ENCODE measurements around the gene GNPAT.

The GNPAT gene

DNA sequence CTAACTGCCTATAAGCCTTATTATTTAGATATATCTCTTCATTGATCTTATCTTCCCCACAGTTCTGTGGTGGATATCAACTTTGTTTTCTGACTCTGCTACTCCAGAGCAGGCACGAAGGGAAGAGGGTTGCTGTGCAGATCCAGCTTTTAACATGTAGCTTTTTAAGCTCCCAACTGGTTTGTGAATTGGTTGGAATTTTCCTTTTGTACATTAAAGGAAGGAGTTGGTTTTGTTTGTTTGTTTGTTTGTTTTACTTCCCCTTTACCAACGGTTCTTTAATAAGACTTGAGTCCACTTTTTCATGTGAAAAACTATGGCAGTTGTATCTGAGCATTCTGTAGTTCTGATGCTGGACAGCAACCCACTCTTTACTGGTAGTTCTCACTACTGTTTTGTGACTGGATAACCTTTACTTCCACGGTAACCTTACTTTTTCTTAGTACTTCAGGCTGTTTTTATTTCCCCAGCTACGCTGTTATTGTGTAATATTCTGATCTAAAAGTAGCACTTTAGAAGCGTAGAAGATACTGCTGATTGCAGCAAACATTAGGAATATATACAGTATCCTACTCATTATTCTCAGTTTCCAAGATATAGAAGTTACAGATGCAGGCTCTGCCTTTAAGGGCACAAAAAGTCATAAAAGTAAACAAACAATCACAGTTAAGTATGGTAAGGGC lies 1.6 kb downstream of the GNPAT start:
- DNase-seq (ENCODE audit: low read depth), result no peak

DNA sequence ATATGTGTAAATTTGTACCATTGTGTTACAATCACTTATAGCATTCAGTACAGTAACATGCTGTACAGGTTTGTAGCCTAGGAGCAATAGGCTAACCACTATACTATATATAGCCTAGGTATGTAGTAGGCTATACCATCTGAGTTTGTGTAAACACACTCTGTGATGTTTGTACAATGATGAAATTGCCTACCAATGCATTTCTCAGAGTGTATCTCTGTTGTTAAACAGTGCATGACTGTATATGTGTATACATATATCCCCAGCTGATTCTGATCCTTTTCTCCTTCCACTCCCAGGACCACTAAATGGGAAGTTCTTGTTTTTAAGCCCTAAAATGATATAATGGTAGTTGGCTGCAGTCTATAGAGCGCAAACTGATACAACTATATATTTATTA lies 7.8 kb downstream of the GNPAT start:
- no peak for DNase-seq (ENCODE audit: low read depth)

DNA sequence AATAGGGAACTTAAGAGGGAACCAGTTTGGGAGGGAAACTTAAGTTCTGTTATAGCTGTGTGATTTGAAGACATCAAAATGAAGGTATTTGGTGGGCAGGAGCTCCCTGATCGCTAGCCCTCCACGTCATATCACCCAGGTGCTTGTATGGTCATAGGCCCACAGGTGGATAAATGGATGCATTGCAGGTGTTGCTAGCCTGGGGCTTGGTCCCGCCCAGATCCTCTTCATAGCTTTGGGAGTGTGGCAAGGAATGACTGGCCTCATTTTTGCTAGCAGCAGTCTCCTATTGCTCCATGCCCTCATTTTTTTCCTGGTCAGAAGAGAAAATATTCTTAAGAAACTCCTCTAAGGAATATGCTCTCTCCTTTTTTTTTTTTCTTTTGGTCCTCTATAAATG lies 11.3 kb downstream of the GNPAT start:
- DNase-seq (ENCODE audit: low read depth), result no peak

DNA sequence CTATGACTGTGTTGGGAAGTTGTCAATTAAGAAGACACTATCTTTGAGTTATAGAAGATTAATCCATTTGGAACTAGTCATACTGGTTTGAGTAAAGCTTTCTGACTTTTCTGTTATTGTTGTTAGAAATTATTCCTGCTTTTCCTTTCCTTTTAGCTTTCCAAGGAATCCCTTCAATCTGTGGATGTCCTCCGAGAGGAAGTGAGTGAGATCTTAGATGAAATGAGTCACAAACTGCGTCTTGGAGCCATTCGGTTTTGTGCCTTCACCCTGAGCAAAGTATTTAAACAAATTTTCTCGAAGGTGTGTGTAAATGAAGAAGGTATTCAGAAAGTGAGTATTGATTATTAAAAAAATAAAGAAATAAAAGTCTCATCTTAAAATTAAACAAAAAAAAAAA lies 19.3 kb downstream of the GNPAT start:
- no peak for DNase-seq (ENCODE audit: low read depth)

DNA sequence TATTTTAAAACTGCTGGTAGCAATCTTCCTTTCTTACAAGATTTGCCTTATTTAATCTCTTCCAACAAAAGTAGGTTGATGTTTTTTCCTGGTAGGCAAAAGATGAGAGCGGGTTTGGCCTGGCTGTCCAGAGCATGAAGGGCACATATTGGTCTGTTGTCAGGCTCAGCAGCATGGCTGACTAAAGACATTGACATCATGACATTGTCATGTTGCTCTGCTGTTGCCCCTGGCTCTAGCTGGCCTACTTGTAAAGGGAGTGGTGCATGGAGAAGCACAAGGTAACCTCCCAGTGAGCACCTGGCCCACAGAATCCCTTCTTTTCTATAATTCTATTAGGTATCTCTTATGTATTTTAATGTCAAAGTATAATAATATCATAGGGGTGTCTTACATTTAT lies 23.6 kb downstream of the GNPAT start:
- no peak for DNase-seq (ENCODE audit: low read depth)

DNA sequence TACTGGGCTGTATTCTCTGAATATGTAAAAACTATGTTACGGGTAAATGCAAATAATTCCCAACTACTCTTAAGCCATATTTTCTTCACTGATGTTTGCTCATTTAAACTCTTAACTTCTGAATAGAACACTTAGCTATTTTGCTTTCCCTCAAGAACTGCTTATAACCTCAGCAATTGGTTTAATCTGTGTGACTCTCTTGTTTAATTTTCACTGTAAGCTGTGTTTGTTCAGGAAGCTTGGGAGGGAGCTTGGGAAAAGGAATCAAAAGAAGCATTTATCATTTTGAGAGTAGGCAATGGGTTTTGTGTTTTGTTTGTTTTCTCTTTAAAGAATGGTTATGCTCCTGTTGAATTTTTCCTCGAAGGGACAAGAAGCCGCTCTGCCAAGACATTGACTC lies 24.4 kb downstream of the GNPAT start:
- DNase-seq (ENCODE audit: low read depth), result no peak

GRCh38 chr1:231266811-231267322 lies 25.9 kb downstream of the GNPAT start:
- no peak for DNase-seq (ENCODE audit: low read depth)

DNA sequence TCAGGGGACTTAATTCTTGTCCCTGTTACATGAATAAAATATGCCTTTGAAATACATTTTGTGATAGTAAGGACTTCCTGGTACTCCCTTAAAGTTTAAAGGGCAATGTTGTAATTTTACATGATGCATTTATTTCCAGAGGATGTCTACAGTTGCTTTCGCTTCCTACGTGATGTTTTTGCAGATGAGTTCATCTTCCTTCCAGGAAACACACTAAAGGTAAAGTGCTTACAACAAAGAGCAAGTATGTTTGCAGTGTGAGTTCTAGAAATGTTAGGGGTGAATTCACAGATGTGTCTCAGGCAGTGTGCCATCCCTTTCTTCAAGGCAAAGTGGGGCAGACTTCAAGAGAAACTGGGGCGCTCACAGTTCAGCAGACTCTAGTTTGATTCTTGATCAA lies 31.2 kb downstream of the GNPAT start:
- DNase-seq (ENCODE audit: low read depth), result no peak

GRCh38 chr1:231272880-231273279 lies 31.9 kb downstream of the GNPAT start:
- no peak for DNase-seq (ENCODE audit: low read depth)

- DNase-seq (ENCODE audit: low read depth), result no peak
Measured at GRCh38 chr1:231274119-231274825, 33.3 kb downstream of the GNPAT start.

DNA sequence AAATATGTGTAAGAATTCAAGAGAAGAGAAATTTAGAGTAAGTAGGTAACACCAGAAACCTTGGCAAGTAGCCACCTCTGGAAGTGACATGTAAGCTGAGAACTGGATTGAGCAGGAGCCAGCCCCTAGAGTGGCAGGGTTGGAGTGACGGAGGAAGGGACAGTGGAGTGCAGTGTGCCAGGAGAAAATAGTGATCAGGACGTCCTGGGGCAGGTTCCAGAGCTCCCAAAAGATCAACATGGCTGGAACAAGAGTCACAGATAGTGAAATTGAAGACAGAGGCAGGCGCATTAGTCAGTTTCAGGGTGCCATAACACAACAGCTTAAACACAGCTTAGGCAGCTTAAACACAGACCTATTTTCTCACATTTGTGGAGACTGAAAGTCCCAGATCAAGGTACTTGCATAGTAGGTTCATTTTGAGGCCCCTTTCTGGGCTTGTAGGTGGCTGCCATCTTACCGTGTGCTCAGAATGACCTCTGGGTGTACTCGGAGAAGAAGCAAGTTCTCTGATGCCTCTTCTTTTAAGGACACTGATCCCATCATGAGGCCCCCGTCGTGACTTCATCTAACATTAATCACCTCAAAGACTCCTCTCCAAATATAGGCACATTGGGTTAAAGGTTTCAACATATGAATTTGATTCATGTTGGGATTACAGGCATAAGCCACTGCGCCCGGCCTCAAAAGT lies 37.2 kb downstream of the GNPAT start:
- no peak for DNase-seq (ENCODE audit: low read depth)

DNA sequence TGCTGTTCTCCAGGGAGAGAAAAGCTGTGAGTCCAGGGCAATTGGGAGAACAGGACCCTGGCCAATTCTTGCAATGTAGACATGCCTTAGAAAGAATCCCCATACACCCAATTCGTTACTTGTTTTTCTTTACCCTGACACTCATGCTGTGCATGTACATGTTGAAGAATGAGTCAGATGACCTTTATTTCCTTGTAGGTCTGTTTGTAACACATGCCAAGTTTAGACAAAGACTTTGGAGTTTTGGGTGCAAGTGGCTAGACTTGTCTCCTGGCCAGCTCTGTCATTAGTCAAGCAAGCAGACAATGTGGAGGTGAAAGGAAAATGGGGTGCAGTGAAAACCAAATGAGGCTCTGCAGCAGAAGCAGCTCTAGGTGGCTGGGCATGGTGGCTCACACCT lies 38.1 kb downstream of the GNPAT start:
- DNase-seq (ENCODE audit: low read depth), result no peak

GRCh38 chr1:231279683-231280082 lies 38.7 kb downstream of the GNPAT start:
- DNase-seq (ENCODE audit: low read depth), result no peak

- no peak for DNase-seq (ENCODE audit: low read depth)
Measured at GRCh38 chr1:231284441-231284840, 43.4 kb downstream of the GNPAT start.

DNA sequence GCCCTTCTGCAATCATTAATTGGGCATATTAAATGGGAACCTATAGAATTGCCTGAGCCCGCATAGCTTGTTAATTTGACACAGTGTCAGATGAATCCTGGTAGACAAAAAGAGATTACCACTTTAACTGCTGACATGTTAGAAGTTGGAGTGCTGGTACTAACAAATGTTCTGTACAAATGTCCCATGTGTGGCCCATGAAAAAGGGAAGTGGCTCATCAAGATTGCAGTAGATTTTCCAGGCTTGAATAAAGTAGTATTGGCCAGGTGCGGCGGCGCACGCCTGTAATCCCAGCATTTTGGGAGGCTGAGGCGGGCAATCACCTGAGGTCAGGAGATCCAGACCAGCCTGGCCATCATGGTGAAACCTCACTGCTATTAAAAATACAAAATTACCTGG lies 45.6 kb downstream of the GNPAT start:
- no peak for DNase-seq (ENCODE audit: low read depth)

DNA sequence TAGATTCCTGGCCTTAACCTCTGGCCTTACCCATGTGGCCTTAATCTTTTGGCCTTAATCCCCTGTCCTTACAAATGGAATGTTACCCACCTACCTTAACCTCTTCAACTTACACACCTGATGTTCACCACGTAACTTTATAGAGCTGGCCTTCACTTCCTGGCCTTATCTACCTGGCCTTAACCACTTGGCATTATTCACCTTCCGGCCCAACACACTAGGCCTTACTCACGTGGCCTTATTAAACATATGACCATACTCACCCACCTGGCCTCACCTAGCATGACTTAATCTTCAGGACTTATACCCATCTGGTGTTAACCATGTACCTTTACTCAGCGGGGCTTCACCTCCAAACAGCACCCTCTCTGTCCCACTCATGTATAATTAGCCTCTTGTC lies 54.9 kb downstream of the GNPAT start:
- no peak for DNase-seq (ENCODE audit: low read depth)

- DNase-seq (ENCODE audit: low read depth), result no peak
Measured at GRCh38 chr1:231301990-231302389, 61.0 kb downstream of the GNPAT start.

GRCh38 chr1:231310391-231310934 lies 69.5 kb downstream of the GNPAT start:
- DNase-seq (ENCODE audit: low read depth), result no peak

DNA sequence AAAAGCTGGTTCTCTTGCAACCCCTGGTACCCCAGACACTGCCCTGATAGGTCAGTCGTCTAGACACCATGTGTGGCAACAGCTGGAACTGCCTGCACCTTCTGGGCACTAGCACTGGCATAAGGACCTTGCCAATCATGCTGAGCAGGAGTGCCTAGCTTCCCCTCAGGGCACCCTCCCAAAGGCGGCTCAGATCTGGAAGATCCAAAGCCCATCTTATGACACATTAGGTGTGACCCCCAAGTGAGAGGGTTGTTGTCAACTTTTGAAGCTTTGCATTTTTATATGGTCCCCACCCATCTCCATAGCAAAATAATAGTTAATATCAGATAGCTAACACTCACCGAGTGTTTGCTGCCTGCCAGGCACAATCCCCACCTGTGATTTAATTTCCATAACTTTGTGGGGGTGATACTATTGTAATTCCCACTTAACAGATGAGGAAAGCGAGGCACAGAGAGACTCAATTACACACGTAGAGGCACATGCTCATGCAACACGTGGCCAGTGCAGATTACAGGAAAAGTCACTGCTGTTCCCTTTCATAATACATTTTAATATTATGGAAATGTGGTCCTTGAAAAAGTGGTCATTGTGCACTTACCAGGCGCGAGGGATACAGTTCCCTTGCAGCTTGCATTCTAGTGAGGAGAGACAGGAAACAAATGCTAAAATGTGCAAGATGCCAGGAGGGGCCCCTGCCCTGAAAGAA lies 70.9 kb downstream of the GNPAT start:
- DNase-seq (ENCODE audit: low read depth), result no peak

DNA sequence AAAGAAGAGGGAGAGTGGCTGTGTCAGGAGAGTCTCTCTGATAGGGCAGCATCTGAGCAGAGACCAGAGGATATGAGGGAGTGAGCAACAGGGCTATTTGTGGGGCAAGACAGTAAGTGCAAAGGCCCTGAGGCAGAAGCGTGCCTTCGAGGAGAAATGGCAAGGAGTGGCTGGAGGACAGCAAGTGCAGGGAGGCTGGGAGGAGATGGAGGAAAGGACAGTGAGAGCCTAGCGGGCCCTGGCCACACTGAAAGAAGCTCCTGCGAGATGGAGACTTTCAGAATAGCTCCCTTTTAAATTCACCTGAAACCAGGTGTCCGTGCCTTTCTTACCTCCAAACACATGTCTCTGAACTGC lies 71.4 kb downstream of the GNPAT start:
- no peak for DNase-seq (ENCODE audit: low read depth)

DNA sequence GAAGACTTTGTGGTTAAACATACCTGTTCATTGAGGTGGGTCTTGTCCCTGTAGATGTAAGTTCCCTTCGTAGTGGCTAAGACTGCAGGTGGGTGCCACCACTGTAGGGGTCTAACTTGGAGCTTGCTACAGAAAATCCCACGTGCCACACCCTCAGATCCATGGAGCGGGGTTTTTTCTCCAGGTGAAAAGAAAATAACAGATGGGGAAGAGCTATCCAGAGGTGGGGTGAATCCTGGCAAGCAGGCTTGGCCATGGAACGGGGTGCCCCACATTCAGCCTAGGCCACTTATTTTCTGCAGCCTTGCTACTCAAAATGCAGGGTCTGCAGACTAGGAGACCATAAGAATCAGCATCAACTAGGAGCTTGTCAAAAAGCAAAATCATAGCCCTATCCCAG lies 72.6 kb downstream of the GNPAT start:
- DNase-seq (ENCODE audit: low read depth), result no peak

DNA sequence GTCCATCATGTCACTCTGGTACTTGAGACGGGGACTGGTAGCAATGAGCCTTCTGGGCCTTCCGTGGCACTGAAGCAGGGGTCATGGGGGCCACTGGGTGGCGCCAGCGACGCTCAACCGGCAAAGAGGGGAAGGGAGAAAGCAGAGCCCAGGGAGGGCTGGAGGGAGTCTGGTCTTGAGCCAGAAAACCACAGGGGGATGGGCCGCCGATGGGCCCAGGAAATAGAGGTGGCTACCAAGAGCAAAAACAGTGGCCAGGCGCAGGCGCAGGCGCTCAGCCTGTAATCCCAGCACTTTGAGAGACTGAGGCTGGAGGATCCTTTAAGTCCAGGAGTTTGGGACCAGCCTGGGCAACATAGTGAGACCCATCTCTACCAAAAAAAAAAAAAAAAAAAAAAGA lies 74.9 kb downstream of the GNPAT start:
- no peak for DNase-seq (ENCODE audit: low read depth)
